Measurements from ENCODE around the gene VWA5B2. TPM values are rescaled to one million over a fixed set of nuclear protein-coding genes. Genes with fewer than 3 reads are reported as not detected.

Gene VWA5B2
- total RNA-seq, 1 experiment from 2014 or later: 10.6 TPM

GRCh38 chr3:184180165-184180564 is 49.2 kb upstream of the VWA5B2 start:
- Histone ChIP-seq H3K9ac (ENCODE audit: low read length) (no peak overlapping the region), H3K79me2 (ENCODE audit: insufficient read depth, low read length) (peaks cover 46% of the 10 kb centered on the region), H3K9me2 (ENCODE audit: insufficient read depth) (no peaks in the 10 kb centered on the region), H3K36me3 (ENCODE audit: control insufficient read depth in 1 of 2, insufficient read depth in 2 of 2, low read length in 2 of 2) (peaks cover 52 to 74% of the 10 kb centered on the region in 2 experiments), H3K4me3 (replicated peaks in 1 of 2; ENCODE audit: low read depth in 1 of 2, low read length in 2 of 2) (no peak overlapping the region), H2AFZ (ENCODE audit: low read depth, low read length, poor library complexity, severe bottlenecking) (no peak overlapping the region), H3K27me3 (ENCODE audit: insufficient read depth, low read length) (no peaks in the 10 kb centered on the region), H3K27ac (ENCODE audit: low read depth, low read length) (no peak overlapping the region), H3K4me1 (ENCODE audit: control insufficient read depth in 1 of 2, insufficient read depth in 2 of 2, low read length in 2 of 2) (peaks cover 10 to 27% of the 10 kb centered on the region in 2 experiments), H3K4me2 (ENCODE audit: low read length) (no peak overlapping the region), H3K9me3 (ENCODE audit: control insufficient read depth in 1 of 2, insufficient read depth in 1 of 2, low read depth in 1 of 2, low read length in 2 of 2) (no peaks in the 10 kb centered on the region), H4K20me1 (ENCODE audit: insufficient read depth) (no peaks in the 10 kb centered on the region)
- BruUV-seq (replicated peaks): no TSS peak
- ChIA-PET RAD21 (ENCODE audit: low non-redundant PET in 1 of 2, low total read pairs in 2 of 2, uncharacterized antibody in 2 of 2, unreplicated experiment in 2 of 2) (no interaction called here), CTCF (no interaction called here), POLR2A (no interaction called here)
- DNase-seq (ENCODE audit: low read depth, low spot score): no peak
- TF ChIP-seq ZNF274 (IDR thresholded peaks at IDR 0.05; ENCODE audit: low read depth, low read length) (no peak), POLR2AphosphoS5 (IDR thresholded peaks at IDR 0.05; ENCODE audit: low read depth, low read length) (no peak), ATF3 (IDR thresholded peaks at IDR 0.05) (no peak), RAD21 (IDR thresholded peaks at IDR 0.05; ENCODE audit: low read depth) (no peak), CBX3 (IDR thresholded peaks at IDR 0.05; ENCODE audit: low read depth) (no peak), ZFX (IDR thresholded peaks at IDR 0.05) (no peak), MAX (IDR thresholded peaks at IDR 0.05) (no peak), EZH2 (IDR thresholded peaks at IDR 0.05) (no peak), ELF1 (IDR thresholded peaks at IDR 0.05; ENCODE audit: borderline replicate concordance, low read depth) (no peak), POLR2A (IDR thresholded peaks at IDR 0.05; ENCODE audit: borderline replicate concordance, extremely low read depth, insufficient read depth, insufficient read length) (no peak), EGR1 (IDR thresholded peaks at IDR 0.05; ENCODE audit: low read depth) (no peak), ZBTB33 (IDR thresholded peaks at IDR 0.05; ENCODE audit: extremely low read depth, insufficient replicate concordance, low read length) (no peak), REST (IDR thresholded peaks at IDR 0.05; ENCODE audit: low read depth) (no peak), SRF (IDR thresholded peaks at IDR 0.05; ENCODE audit: low read depth) (no peak), CEBPB (IDR thresholded peaks at IDR 0.05; ENCODE audit: low read depth) (no peak), JUND (IDR thresholded peaks at IDR 0.05) (no peak), SP1 (IDR thresholded peaks at IDR 0.05; ENCODE audit: low read depth) (no peak)
- intact Hi-C loops (cut with micrococcal nuclease): no loop called here
- no peak for ATAC-seq
